HepG2 (cell line): ENCODE data around the gene LCORL. TPM values are rescaled to one million over a fixed set of nuclear protein-coding genes. Genes with fewer than 3 reads are reported as not detected.
A peak's percentile ranks its signal among the peaks of the same experiment; 100 is the strongest.

ENCODE experiments used
- ARID5B ChIP-seq: IDR thresholded peaks from 2 replicates; pipeline ENCODE4 v1.4.0; 2020; ENCODE audit warnings: mild to moderate bottlenecking, missing genetic modification reagents
- ATF4 ChIP-seq, 2 experiments: fragments of 450-650 bp in 1 of 2; sonication (generic) in 1 of 2; formaldehyde crosslinking; IDR thresholded peaks; 2 replicates each; pipeline versions ENCODE4 v1.5.0 to v1.8.0; 2020 to 2022; ENCODE audit warnings: mild to moderate bottlenecking in 1 of 2, missing genetic modification reagents in 1 of 2
- BORCS8-MEF2B ChIP-seq: sonication (generic); formaldehyde crosslinking; IDR thresholded peaks from 2 replicates; pipeline ENCODE4 v1.8.0; 2022; ENCODE audit warnings: mild to moderate bottlenecking, missing genetic modification reagents
- ELF4 ChIP-seq: sonication (generic); formaldehyde crosslinking; IDR thresholded peaks from 2 replicates; pipeline ENCODE4 v1.5.0; 2020; ENCODE audit warnings: missing genetic modification reagents, mild to moderate bottlenecking, moderate library complexity, borderline replicate concordance
- HMGXB3 ChIP-seq: sonication (generic); formaldehyde crosslinking; IDR thresholded peaks from 2 replicates; pipeline ENCODE4 v1.4.0; 2020; ENCODE audit warnings: missing genetic modification reagents, borderline replicate concordance
- MBD4 ChIP-seq: IDR thresholded peaks from 2 replicates; pipeline ENCODE4 v1.6.1; 2012; ENCODE audit warnings: low read length, inconsistent platforms, borderline replicate concordance
- PLRG1 ChIP-seq: fragments of 450-650 bp; conservative IDR thresholded peaks from 2 replicates; pipeline ENCODE4 v1.6.1; 2016
- PREB ChIP-seq: sonication (generic); formaldehyde crosslinking; IDR thresholded peaks from 2 replicates; pipeline ENCODE4 v1.4.0; 2020; ENCODE audit warnings: missing genetic modification reagents
- RFX5 ChIP-seq: IDR thresholded peaks from 2 replicates; pipeline ENCODE4 v1.6.1; 2011; ENCODE audit warnings: low read depth, low read length, improper control_type of control experiment
- RFXANK ChIP-seq: IDR thresholded peaks from 2 replicates; pipeline ENCODE4 v1.6.1; 2016
- STAT6 ChIP-seq: sonication (generic); formaldehyde crosslinking; IDR thresholded peaks from 2 replicates; pipeline ENCODE4 v1.4.0; 2020; ENCODE audit warnings: missing genetic modification reagents, mild to moderate bottlenecking, borderline replicate concordance
- ZNF292 ChIP-seq: sonication (generic); formaldehyde crosslinking; IDR thresholded peaks from 2 replicates; pipeline ENCODE4 v1.8.1; 2022; ENCODE audit warnings: mild to moderate bottlenecking, low read depth, missing genetic modification reagents, borderline replicate concordance
- ZNF549 ChIP-seq: sonication (generic); formaldehyde crosslinking; IDR thresholded peaks from 2 replicates; pipeline ENCODE4 v1.5.0; 2020; ENCODE audit warnings: missing genetic modification reagents
- ZNF703 ChIP-seq: sonication (generic); formaldehyde crosslinking; IDR thresholded peaks from 2 replicates; pipeline ENCODE4 v1.5.1; 2020; ENCODE audit warnings: missing genetic modification reagents, mild to moderate bottlenecking, moderate library complexity, borderline replicate concordance
- ZNF782 ChIP-seq: sonication (generic); formaldehyde crosslinking; IDR thresholded peaks from 2 replicates; pipeline ENCODE4 v1.4.0; 2020; ENCODE audit warnings: missing genetic modification reagents, mild to moderate bottlenecking, borderline replicate concordance
- polyA plus RNA-seq, 8 experiments: library from polyadenylated mRNA; depleted of rRNA in 3 of 8; stranded (reverse) in 7 of 8; unstranded in 1 of 8; fragments of >200 nt; fragmentation: Illumina TruSeq in 4 of 8; extraction: Trizol in 4 of 8; gene quantifications; 2 replicates each; pipeline versions ENCODE4 v1.2.1 to v1.2.3, GENCODE V29; 2011 to 2016; ENCODE audit warnings: low read depth in 4 of 8, missing spikeins in 1 of 8, mixed read lengths in 1 of 8; ENCODE audit not compliant: insufficient read depth in 1 of 8
- total RNA-seq, 5 experiments: library from RNA; depleted of rRNA; stranded (reverse); fragments of >200 nt; fragmentation: Illumina TruSeq; extraction: Trizol; gene quantifications; 2 replicates each; pipeline ENCODE4 v1.2.3, GENCODE V29; 2016; ENCODE audit warnings: low read depth in 1 of 5

The LCORL gene
- total and polyA plus RNA-seq, 2 of the 13 experiments (the other 11 are each of a cell fraction or from before 2014, with no cell fraction given): 5.3 to 14.5 TPM

GRCh38 chr4:17810260-17811077, 211.1 kb downstream of the LCORL start, which contains the start of the genes DCAF16 and NCAPG (continued):
- peak; percentile 68; the same call in 1 of the 2 replicates for TF ChIP-seq ZNF292 (CRISPR knock-in tag)
- no peak for TF ChIP-seq MBD4
- TF ChIP-seq STAT6 (CRISPR knock-in tag): no peak
- peak; percentile 52 for TF ChIP-seq ARID5B (CRISPR knock-in tag)
- TF ChIP-seq PLRG1: no peak
- TF ChIP-seq ATF4 (CRISPR knock-in tag; IDR thresholded peaks at IDR 0.05): peak in 1 of 2 experiments; percentile 65; a peak in 2 of 4 replicates
- peak; percentile 50; the same call in 1 of the 2 replicates for TF ChIP-seq HMGXB3 (CRISPR knock-in tag)
- TF ChIP-seq ZNF549 (CRISPR knock-in tag): no peak
- peak; percentile 79; the same call in 1 of the 2 replicates for TF ChIP-seq ELF4 (CRISPR knock-in tag)
- TF ChIP-seq BORCS8-MEF2B (CRISPR knock-in tag): peak; percentile 95
- peak; percentile 77; the same call in 1 of the 2 replicates for TF ChIP-seq ZNF782 (CRISPR knock-in tag)
- TF ChIP-seq RFX5: no peak
- TF ChIP-seq ZNF703 (CRISPR knock-in tag): peak; percentile 70; the same call in 1 of the 2 replicates
- TF ChIP-seq PREB (CRISPR knock-in tag): no peak
- no peak for TF ChIP-seq RFXANK (CRISPR knock-in tag)
